GM20431 (cell line): ENCODE measurements around the gene DCBLD2.
"Not testable (repeated sequence)": the region's sequence is repeated elsewhere in the genome, so short reads cannot be mapped to it uniquely, and the experiment has no call there.

ENCODE experiments used
- in situ Hi-C: fragments of 300-500 bp; cut with MseI, MboI; formaldehyde crosslinking; loops from one replicate; pipeline ENCODE4 v1.15.0; 2020; ENCODE audit warnings: low sequenced_read_pairs; ENCODE audit not compliant: unreplicated experiment

Gene DCBLD2

DNA sequence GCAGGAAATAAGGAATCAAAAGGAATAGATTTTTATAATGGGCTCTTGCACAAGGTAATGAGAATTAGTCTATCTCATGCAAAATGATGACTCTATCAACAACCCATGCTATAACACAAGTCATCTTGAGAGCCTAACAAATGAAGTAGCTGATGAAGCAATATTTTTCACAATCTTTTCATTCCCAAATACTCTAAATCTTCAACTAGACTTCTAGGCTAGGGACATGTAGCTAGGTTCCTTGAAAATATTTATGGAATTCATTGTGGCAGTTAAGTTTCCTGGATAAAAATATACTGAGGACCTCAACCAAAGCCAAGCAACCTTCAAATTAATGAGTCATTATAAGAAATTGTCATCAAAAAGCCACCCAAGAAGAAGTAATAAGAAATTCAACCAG is 55.4 kb downstream of the DCBLD2 start:
- in situ Hi-C loops: no loop called here

DNA sequence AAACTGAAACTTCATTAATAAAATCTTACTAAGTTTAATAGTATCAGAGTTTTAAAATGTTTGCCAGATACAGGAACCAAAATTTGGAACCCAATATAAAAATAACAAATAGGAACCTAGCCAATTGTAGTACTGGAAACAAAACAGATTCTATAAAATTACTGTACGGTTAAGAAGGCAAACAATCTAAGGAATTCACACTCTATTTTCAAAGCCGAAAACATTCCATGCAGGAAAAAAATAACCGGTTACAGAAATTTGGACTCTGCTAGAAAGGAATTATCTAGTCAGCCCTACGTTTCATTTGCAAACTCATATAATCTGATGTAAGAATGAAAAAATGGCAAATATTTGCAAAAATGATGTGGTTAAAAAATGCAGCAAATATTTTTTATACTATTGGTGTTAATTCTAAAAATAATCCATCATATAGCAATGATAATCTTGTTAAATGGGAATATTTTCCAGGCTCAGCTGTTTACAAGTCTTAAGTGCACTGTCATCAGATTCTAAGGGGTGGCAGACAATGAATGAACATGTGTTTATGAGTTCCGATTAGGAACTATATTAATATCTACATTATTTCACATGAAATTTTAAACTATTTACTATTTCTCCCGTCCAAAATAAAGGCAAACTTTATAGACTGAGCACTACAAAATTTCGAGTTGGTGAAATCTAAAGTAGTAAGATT is 58.1 kb downstream of the DCBLD2 start:
- in situ Hi-C loops: no loop called here

DNA sequence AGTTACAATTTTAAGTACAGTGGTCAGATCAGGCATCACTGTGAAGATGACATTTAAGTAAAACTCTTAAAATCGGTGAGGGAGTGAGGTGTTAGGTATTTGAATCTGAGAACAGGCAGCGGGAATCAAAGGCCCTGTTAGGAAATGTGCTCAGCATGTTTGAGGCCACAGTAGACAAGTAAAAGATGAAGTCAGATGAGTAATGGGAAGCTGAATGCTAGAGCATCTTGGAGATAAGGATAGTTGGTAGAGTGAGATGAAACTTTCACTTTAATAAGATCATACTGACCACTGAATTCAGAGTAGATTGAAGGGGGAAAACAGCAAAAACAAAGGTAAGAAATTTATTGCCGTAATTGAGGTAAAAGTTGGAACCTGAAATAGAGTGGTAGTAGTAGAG is 61.6 kb downstream of the DCBLD2 start:
- in situ Hi-C loops: no loop called here

DNA sequence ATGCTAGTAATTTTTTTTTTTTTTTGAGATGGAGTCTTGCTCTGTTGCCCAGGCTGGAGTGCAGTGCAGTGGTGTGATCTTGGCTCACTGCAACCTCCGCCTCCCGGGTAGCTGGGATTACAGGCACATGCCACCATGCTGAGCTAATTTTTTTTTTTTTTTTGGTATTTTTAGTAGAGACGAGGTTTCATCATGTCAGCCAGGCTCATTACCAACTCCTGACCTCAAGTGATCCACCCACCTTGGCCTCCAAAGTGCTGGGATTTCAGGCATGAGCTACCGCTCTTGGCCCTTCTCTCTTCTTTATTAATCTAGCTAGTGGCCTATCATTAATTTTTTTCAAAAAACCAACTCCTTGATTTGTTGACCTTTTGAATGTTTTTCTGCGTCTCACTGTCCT is 70.4 kb downstream of the DCBLD2 start:
- in situ Hi-C loops: not testable (repeated sequence)

DNA sequence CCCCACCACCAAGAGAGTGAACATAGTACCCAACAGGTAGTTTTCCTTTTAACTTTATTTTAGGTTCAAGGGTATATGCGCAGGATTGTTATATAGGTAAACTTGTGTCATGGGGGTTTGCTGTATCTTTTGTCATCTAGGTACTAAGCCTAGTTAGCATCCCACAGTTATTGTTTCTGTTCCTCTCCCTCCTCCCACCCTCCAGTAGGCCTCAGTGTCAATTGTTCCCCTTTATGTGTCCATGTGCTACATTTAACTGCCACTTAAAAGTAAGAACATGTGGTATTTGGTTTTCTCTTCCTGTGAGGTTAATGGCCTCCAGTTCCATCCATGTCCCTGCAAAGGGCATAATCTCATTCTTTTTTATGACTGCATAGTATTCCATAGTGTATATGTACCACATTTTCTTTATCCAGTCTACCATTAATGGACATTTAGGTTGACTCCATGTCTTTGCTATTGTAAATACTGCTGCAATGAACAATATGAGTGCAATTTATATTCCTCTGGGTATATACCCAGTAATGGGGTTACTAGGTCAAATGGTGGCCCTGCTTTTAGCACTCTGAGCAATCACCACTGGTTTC is 72.2 kb downstream of the DCBLD2 start:
- in situ Hi-C loops: no loop called here

DNA sequence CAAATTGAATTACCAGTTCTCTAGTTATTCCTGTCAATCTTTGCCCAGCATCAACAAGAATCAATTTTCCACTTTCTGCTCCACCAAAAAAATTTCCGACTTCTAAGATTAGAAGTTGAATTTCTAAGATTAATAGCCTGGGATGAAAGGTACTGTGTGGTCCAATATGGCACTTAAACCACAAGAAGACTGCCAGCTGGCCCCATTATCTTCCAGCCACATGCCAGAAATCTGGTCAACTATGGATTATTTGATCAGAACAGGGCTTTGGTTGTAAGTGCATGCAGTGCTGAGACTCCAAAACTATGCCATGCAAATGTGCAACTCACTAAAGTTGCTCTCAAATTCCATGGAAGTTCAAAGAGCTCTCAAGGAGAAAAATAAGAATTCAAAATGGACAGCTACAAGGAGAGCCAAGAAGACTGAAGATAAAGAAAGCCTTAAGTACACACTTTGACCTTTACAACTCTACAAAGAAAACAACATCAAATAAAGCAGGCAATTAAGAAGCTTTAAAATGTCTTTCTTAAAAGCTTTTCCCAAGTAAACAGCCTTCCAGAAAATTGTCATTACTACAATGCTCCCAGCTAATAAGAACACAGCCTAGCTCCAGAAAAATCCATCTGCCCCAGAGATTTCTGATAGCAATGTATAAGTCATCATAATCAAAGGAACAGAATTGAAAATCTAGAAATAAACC is 74.1 kb downstream of the DCBLD2 start:
- in situ Hi-C loops: no loop called here

DNA sequence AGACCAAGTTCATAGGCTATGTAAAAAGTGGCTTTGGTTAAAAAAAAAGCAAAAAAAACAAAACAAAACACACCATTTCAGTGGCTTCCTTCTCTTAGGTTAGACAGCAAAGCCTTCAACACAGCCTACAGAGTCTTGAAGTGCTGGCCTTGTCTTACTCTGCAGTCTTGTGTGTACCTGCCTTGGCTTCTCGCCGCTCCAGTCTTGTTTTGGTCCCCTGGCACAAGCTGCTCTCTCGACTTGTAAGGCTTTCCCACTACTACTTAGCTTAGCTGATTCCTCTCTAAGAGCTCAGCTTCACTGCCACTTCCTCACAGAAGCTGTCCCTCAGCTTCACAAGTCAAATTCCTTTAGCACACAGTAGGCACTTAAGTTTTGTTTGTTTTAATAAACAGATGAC is 75.4 kb downstream of the DCBLD2 start:
- in situ Hi-C loops: no loop called here

DNA sequence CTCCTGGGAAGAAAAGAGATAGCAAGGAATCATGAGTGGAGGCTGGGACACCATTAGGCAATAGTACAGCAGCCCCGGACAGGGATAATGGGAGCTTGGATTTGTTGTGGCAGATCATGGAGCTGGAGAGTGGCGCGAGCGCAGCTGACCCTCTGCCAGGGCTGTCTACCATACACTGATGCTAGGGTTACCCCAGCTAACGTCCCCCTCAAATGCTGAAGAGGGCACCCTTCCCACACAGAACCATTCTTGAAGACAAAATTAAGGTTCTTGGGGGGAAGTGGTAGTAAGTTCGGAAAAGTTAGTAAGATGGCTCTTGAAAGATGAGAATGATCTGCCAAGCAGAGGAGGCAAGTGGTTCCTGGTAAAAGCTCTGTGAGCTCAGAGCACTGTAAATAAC is 77.2 kb downstream of the DCBLD2 start:
- in situ Hi-C loops: loop anchor here (25.0 kb wide), 2 partner anchors 163 to 363 kb away; no protein-coding TSS in a partner anchor

DNA sequence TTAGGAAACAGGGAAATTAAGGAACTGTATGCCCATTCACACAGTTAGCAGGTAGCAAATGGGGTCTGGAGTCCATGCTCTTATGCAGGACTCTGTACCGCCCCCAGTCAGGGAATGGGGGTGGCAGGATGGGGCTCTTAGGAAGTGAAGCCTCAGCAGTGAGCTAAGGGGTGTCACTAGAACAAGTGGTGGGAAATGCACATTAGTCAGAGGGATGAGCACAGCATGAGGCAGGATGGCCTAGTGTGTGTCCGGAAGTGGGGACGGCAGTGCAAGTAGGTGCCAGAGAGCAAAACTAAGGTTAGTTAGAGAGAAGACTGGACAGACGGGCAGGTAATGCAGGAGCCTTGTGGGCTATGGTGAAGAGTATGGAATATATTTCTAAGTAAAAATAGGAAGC is 77.7 kb downstream of the DCBLD2 start:
- in situ Hi-C loops: loop anchor here (25.0 kb wide), 2 partner anchors 164 to 364 kb away; no protein-coding TSS in a partner anchor

DNA sequence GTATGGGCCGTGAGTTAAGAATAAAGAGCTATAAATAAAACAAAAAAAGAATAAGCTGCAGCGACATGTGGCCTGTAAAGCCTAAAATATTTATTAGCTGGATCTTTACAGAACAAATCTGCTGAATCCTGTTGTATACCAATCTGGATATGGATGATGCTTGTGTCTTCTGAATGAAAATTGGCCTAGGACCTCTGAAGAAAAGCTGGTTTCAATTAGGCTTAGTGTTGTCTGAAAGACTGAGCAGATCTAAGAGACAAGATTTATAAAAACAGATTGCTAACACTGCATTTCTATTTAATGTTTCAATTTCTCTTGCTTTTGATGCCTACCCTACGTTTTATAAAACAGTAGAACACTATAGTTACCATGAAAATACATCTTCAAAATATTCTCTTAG is 80.4 kb downstream of the DCBLD2 start:
- in situ Hi-C loops: loop anchor here (25.0 kb wide), 2 partner anchors 166 to 366 kb away; no protein-coding TSS in a partner anchor

DNA sequence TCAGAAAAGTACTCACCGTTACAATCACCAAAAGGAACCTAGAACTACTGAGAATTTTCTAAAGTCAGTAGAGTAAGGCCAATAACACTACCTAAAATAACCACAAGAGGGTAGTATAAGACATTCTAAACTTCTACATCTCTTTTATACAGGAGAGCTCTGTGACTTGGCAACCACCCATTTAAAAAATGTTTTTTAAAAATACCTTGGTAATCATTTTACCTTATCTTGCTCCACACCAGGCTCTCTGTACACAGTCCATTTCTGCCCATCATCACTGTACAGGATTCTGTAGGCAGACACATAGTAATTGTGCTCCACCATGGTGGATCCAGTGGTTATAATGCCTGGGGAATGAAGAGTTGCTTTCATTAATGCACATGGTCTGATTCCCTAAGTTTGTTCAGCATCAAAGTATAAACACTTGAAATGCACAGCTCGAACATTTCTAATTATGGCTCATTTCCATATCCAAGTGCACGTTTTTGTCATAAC is 83.9 kb downstream of the DCBLD2 start:
- in situ Hi-C loops: loop anchor here (25.0 kb wide), 2 partner anchors 170 to 370 kb away; no protein-coding TSS in a partner anchor

DNA sequence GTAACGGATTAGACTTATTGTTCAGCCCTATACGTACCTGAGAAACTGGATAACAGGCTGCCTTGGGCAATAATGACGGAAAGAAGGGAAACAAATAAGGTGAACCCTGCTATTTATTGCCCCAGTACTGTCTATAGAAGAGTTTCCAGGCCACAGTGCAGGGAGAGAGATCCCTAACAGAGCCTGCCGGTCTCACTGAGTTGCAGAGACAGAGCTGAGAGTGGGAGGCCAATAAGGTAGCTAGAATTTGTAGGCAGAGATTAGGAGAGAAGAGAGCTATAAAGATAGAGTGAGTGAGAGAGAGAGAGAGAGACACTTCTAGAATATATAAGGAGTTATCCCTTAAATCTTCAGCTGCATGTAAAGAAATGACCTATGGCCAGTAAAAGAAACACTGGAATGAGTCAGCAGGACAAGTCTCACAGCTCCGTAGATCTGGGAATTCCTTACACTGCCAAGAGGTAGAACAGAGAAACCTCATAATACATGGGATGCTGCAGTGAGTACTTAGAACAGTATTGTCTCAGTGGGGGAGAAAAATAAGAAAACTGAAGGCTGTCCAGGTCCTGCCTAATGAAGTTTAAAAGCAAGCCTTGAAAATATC is 86.6 kb downstream of the DCBLD2 start:
- in situ Hi-C loops: loop anchor here (25.0 kb wide), 2 partner anchors 172 to 372 kb away; no protein-coding TSS in a partner anchor

DNA sequence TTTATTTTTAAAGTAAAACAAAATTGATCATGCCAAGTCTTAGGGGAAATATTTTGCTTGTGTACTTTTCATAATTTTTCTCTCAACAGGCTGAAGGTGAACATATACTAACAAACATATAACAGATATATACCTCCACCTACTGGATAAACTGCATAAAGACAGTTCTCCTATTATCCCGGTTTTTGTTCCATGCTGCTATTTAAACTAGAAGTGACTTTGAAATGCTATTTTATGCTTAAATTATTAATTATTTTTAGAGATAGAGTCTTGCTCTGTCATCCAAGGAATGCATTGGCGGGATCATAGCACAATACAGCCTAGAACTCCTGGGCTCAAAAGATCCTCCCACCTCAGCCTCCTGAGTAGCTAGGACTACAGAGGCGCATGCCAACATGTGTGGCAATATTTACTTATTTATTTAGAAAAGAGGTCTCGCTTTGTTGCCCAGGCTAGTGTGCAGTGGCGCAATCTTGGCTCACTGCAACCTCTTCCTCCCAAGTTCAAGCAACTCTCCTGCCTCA is 88.6 kb downstream of the DCBLD2 start:
- in situ Hi-C loops: loop anchor here (25.0 kb wide), 2 partner anchors 174 to 374 kb away; no protein-coding TSS in a partner anchor

DNA sequence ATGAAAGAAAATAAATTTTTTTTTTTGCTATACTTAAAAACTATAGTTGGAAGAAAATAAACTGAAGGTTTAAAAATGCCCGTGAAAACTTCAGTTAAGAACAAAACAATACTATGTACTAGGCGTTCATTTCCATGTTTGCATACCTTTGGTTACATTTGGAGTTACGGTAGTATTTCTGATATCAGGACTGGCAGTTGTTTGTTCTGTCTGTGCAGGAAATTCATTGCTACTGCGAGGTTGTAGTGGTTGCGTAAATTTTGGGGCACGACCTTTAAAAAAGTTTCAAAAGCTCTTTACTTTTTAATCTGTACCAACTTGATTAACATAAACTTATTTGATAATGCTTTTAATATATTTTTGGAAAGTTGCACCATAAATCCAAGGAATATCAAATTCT is 90.4 kb downstream of the DCBLD2 start:
- in situ Hi-C loops: loop anchor here (25.0 kb wide), 2 partner anchors 176 to 376 kb away; no protein-coding TSS in a partner anchor

DNA sequence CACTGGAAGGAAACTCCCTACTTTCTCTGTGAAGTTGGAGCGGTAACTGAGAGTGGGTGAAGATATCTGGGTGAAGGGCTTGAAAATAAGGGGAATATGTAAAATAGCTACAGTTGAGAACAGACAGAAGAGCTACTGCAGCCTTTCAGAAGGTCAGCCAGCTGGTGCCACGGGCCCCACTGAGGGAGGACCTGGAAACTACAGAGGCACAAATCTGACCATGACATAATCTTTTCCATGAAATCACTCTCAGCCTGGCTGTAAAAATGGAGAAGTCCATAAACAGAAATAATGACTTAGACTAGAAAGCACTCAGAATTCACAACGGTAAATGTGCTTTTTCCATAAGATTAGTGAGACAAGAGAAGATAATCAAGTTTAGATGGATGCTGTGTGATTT is 91.9 kb downstream of the DCBLD2 start:
- in situ Hi-C loops: loop anchor here (25.0 kb wide), 2 partner anchors 178 to 378 kb away; no protein-coding TSS in a partner anchor

DNA sequence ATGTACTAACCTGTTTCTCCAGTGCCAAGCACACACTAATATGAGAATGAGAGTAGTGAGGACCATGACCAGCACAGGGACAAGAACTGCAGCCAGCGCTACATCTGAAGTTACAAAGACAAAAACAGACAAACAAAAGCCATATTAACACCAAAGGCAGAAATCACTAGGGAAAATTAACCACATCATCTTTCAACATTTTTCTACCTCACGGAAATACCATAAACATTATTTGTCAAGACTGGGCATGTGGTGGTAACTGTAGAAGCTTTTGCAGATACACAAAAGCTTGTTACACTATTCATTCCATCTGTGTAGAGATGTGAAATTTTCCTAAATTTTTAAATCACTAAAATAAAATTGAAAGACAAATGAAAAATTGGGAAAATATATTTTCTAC is 93.4 kb downstream of the DCBLD2 start:
- in situ Hi-C loops: loop anchor here (25.0 kb wide), 2 partner anchors 179 to 379 kb away; no protein-coding TSS in a partner anchor

DNA sequence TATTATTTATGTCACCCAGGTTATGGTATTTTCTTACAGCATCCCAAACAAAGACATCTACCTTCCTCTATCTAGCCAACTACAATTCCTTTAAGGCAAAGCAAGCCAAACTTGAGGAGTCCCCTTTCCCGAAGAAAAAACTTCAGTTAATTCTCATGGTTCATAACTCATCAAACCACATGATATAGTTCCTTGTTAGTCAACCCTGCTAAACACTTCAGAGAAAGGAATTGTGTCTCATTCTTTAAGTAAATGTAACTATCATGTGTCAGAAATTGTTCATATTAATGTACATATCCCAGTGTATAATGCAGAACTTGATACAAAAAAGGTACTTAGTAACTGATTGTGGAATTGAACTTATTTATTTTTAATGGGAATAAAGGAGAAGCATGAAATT is 93.9 kb downstream of the DCBLD2 start:
- in situ Hi-C loops: loop anchor here (25.0 kb wide), 2 partner anchors 180 to 380 kb away; no protein-coding TSS in a partner anchor

DNA sequence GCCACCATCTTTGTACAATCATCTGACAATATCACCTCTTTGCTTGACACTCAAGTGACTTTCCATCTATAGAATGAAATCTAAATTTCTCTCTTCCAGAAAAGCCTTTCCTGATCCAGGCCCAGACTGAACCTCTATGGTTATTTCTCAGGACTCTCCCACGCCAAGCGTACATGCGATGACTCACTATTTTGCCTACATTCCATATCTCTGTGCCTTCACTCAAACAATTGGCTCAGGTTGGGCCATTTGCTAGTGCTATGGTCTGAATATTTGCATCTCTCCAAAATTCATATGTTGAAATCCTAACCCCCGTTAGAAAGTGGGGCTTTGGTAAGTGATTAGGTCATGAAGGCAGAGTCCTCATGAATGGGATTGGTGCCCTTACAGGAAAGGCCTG is 94.5 kb downstream of the DCBLD2 start:
- in situ Hi-C loops: loop anchor here (25.0 kb wide), 2 partner anchors 180 to 380 kb away; no protein-coding TSS in a partner anchor

DNA sequence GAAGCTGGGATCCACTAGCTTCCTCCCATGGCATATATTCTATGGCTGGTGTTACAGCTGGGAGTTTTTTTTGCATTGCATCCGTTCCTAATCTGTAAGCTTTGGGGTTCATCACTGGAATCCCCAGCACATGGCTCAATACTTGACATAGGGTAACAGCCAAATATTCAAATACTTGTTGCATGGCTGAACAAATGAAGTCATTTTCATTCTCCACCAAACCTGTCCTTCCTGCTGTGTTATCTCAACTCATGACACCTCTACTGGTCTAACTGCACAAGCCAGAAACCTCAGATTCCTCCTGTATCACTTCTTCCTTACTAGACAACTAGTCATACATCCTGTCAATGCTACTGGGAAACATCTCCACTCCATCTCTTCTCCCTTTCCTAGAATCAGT is 95.0 kb downstream of the DCBLD2 start:
- in situ Hi-C loops: loop anchor here (25.0 kb wide), 2 partner anchors 181 to 381 kb away; no protein-coding TSS in a partner anchor

DNA sequence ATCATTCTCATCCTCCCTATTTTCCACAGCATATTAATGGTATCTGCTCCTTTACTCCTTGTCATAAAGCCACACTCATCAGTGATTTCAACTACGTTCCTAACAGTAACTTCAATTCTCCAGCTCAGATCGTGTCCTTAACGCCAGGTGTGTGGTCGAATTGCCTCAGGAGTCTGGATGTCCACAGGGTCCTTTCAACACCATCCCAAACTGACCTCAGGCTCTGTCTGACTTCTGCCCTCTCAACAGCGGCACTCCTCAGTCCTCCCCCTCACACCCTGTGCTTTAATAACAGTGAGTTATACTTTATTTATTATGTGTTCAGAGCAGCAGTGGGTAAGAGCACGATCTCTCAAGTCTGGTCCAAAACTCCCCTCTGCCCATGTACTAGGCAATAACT is 95.9 kb downstream of the DCBLD2 start:
- in situ Hi-C loops: loop anchor here (25.0 kb wide), 2 partner anchors 182 to 382 kb away; no protein-coding TSS in a partner anchor
